ENCODE results near the gene VPS26C. TPM values are rescaled to one million over a fixed set of nuclear protein-coding genes. Genes with fewer than 3 reads are reported as not detected.

VPS26C gene
- total and polyA plus RNA-seq, 2 of the 13 experiments (the other 11 are each of a cell fraction or from before 2014, with no cell fraction given): 30.3 to 39.7 TPM

DNA sequence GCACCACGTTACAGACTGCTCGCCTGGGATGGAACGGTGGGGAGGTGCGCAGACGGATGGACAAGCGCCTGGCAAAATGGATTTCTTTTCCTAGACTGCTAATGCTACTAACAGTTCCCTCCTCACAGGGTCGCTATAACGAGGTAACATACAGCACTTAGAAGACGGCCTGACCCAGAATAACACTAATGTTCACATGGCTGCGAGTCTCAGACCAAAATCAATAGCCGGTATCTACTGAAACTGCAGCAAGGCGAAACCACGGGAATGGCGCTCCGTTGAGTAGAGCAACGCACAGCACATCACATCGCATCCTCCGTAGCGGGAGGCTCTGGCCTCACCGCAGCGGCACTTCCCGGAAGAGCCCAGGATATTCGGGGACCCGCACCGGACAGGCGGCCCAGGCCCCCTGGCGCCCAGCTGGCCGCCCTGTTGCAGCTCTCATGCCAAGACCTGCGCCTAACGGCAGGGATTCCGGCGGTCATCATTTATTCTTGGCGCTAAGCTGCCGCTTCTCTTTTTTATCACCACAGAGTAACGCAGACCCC lies 46.6 kb downstream of the VPS26C start (continued):
- TF ChIP-seq, protein P1, sequence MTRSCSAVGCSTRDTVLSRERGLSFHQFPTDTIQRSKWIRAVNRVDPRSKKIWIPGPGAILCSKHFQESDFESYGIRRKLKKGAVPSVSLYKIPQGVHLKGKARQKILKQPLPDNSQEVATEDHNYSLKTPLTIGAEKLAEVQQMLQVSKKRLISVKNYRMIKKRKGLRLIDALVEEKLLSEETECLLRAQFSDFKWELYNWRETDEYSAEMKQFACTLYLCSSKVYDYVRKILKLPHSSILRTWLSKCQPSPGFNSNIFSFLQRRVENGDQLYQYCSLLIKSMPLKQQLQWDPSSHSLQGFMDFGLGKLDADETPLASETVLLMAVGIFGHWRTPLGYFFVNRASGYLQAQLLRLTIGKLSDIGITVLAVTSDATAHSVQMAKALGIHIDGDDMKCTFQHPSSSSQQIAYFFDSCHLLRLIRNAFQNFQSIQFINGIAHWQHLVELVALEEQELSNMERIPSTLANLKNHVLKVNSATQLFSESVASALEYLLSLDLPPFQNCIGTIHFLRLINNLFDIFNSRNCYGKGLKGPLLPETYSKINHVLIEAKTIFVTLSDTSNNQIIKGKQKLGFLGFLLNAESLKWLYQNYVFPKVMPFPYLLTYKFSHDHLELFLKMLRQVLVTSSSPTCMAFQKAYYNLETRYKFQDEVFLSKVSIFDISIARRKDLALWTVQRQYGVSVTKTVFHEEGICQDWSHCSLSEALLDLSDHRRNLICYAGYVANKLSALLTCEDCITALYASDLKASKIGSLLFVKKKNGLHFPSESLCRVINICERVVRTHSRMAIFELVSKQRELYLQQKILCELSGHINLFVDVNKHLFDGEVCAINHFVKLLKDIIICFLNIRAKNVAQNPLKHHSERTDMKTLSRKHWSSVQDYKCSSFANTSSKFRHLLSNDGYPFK (CRISPR knock-in tag; IDR thresholded peaks at IDR 0.05; ENCODE audit: borderline replicate concordance): no peak
- TF ChIP-seq PPARG (CRISPR knock-in tag; conservative IDR thresholded peaks at IDR 0.05): no peak
- TF ChIP-seq ZNF280B (CRISPR knock-in tag; IDR thresholded peaks at IDR 0.05; ENCODE audit: borderline replicate concordance): 0 out of 2 replicates have a peak, but pooled peaks have one; percentile 1
- TF ChIP-seq GPN1 (CRISPR knock-in tag; IDR thresholded peaks at IDR 0.05; ENCODE audit: borderline replicate concordance): no peak
- TF ChIP-seq SMAD3 (CRISPR knock-in tag; IDR thresholded peaks at IDR 0.05): no peak
- peak; percentile 69; the same call in 1 of the 2 replicates for TF ChIP-seq SNAPC2 (CRISPR knock-in tag; IDR thresholded peaks at IDR 0.05)
- TF ChIP-seq, protein P2, sequence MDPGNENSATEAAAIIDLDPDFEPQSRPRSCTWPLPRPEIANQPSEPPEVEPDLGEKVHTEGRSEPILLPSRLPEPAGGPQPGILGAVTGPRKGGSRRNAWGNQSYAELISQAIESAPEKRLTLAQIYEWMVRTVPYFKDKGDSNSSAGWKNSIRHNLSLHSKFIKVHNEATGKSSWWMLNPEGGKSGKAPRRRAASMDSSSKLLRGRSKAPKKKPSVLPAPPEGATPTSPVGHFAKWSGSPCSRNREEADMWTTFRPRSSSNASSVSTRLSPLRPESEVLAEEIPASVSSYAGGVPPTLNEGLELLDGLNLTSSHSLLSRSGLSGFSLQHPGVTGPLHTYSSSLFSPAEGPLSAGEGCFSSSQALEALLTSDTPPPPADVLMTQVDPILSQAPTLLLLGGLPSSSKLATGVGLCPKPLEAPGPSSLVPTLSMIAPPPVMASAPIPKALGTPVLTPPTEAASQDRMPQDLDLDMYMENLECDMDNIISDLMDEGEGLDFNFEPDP (CRISPR knock-in tag; conservative IDR thresholded peaks at IDR 0.05): no peak
- TF ChIP-seq EEA1 (CRISPR knock-in tag; IDR thresholded peaks at IDR 0.05; ENCODE audit: borderline replicate concordance): no peak
- TF ChIP-seq MYC (CRISPR knock-in tag; IDR thresholded peaks at IDR 0.05; ENCODE audit: borderline replicate concordance): no peak
- 0 out of 2 replicates have a peak, but pooled peaks have one; percentile 52 for TF ChIP-seq ZSCAN5A (CRISPR knock-in tag; IDR thresholded peaks at IDR 0.05; ENCODE audit: borderline replicate concordance)
- TF ChIP-seq MXD4 (CRISPR knock-in tag; IDR thresholded peaks at IDR 0.05): no peak
- TF ChIP-seq, protein P3, sequence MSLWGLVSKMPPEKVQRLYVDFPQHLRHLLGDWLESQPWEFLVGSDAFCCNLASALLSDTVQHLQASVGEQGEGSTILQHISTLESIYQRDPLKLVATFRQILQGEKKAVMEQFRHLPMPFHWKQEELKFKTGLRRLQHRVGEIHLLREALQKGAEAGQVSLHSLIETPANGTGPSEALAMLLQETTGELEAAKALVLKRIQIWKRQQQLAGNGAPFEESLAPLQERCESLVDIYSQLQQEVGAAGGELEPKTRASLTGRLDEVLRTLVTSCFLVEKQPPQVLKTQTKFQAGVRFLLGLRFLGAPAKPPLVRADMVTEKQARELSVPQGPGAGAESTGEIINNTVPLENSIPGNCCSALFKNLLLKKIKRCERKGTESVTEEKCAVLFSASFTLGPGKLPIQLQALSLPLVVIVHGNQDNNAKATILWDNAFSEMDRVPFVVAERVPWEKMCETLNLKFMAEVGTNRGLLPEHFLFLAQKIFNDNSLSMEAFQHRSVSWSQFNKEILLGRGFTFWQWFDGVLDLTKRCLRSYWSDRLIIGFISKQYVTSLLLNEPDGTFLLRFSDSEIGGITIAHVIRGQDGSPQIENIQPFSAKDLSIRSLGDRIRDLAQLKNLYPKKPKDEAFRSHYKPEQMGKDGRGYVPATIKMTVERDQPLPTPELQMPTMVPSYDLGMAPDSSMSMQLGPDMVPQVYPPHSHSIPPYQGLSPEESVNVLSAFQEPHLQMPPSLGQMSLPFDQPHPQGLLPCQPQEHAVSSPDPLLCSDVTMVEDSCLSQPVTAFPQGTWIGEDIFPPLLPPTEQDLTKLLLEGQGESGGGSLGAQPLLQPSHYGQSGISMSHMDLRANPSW (CRISPR knock-in tag; IDR thresholded peaks at IDR 0.05; ENCODE audit: borderline replicate concordance): 0 out of 2 replicates have a peak, but pooled peaks have one; percentile 44
- 0 out of 2 replicates have a peak, but pooled peaks have one; percentile 28 for TF ChIP-seq ZNF225 (CRISPR knock-in tag; IDR thresholded peaks at IDR 0.05)
- TF ChIP-seq ZNF501 (CRISPR knock-in tag; IDR thresholded peaks at IDR 0.05): no peak

Measured in HepG2 (cell line).